K562 (cell line): ENCODE results near the gene ZSWIM4. TPM values are rescaled to one million over a fixed set of nuclear protein-coding genes. Genes with fewer than 3 reads are reported as not detected.

Source experiments
- HDAC2 ChIP-seq: fragments of 450-650 bp; IDR thresholded peaks from 2 replicates; pipeline ENCODE4 v1.6.1; 2016; ENCODE audit warnings: mild to moderate bottlenecking
- LARP7 ChIP-seq: fragments of 450-650 bp; IDR thresholded peaks from 2 replicates; pipeline ENCODE4 v1.6.1; 2016
- NCOA6 ChIP-seq: fragments of 450-650 bp; IDR thresholded peaks from 2 replicates; pipeline ENCODE4 v1.6.1; 2017; ENCODE audit warnings: mild to moderate bottlenecking
- SETDB1 ChIP-seq: IDR thresholded peaks from one replicate; pipeline ENCODE4 v1.6.1; 2012; ENCODE audit warnings: low read length, control low read depth, inconsistent platforms
- TCF7 ChIP-seq: sonication (generic); IDR thresholded peaks from 2 replicates; pipeline ENCODE4 v1.6.1; 2016; ENCODE audit warnings: antibody characterized with exemption, borderline replicate concordance
- ZNF384 ChIP-seq: IDR thresholded peaks from 2 replicates; pipeline ENCODE4 v1.6.1; 2012; ENCODE audit warnings: low read depth, low read length, improper control_type of control experiment
- polyA plus RNA-seq, 8 experiments: library from polyadenylated mRNA; depleted of rRNA in 4 of 8; stranded (reverse) in 5 of 8; unstranded in 3 of 8; fragments of >200 nt; fragmentation: Nextera tagmentation in 2 of 8; fragmentation: Illumina TruSeq in 1 of 8; extraction: Ambion mirVana in 2 of 8; extraction: Trizol in 1 of 8; gene quantifications; 2 replicates each; pipeline versions ENCODE4 v1.2.1 to v1.2.3, GENCODE V29; 2011 to 2014; ENCODE audit warnings: inconsistent platforms in 1 of 8, missing spikeins in 1 of 8
- total RNA-seq, 7 experiments: library from RNA; depleted of rRNA in 6 of 7; stranded (reverse); fragments of >200 nt in 6 of 7; fragmentation: Illumina TruSeq in 2 of 7; extraction: Trizol in 2 of 7; gene quantifications; 2 replicates each; pipeline versions ENCODE4 v1.2.1 to v1.2.3, GENCODE V29; 2011 to 2021; ENCODE audit warnings: low replicate concordance in 1 of 7
- TF ChIP-seq, protein P1 (sequence below), 3 experiments: IDR thresholded peaks in 2 of 3; conservative IDR thresholded peaks in 1 of 3; 2 replicates each; pipeline ENCODE4 v1.5.1; 2011 to 2012; ENCODE audit warnings: low read length in 3 of 3, mild to moderate bottlenecking in 3 of 3, control low read depth in 2 of 3, improper control_type of control experiment in 1 of 3, inconsistent platforms in 1 of 3, low read depth in 1 of 3, mixed read lengths in 1 of 3, moderate library complexity in 1 of 3; ENCODE audit not compliant: insufficient read depth in 2 of 3
- TF ChIP-seq, protein P2 (sequence below): sonication (generic); formaldehyde crosslinking; IDR thresholded peaks from 2 replicates; pipeline ENCODE4 v1.8.0; 2023; ENCODE audit warnings: mild to moderate bottlenecking, missing genetic modification reagents
- TF ChIP-seq, protein P3 (sequence below), 2 experiments: fragments of 200-800 bp in 1 of 2; sonication (Bioruptor generic) in 1 of 2; sonication (generic) in 1 of 2; formaldehyde crosslinking in 1 of 2; IDR thresholded peaks in 1 of 2; conservative IDR thresholded peaks in 1 of 2; 2 replicates each; pipeline versions ENCODE4 v1.5.0 to v1.6.1; 2016 to 2020; ENCODE audit warnings: missing compliant biosample characterization in 1 of 2, missing genetic modification characterization in 1 of 2, missing genetic modification reagents in 1 of 2
- TF ChIP-seq, protein P4 (sequence below): fragments of 450-650 bp; IDR thresholded peaks from 2 replicates; pipeline ENCODE4 v1.6.1; 2016; ENCODE audit warnings: mild to moderate bottlenecking, moderate library complexity

The ZSWIM4 gene
- total and polyA plus RNA-seq, 9 of the 15 experiments (the other 6 are each of a cell fraction or from before 2014, with no cell fraction given), result 0.25 to 3.7 (median 0.79) TPM; not detected in 2

DNA sequence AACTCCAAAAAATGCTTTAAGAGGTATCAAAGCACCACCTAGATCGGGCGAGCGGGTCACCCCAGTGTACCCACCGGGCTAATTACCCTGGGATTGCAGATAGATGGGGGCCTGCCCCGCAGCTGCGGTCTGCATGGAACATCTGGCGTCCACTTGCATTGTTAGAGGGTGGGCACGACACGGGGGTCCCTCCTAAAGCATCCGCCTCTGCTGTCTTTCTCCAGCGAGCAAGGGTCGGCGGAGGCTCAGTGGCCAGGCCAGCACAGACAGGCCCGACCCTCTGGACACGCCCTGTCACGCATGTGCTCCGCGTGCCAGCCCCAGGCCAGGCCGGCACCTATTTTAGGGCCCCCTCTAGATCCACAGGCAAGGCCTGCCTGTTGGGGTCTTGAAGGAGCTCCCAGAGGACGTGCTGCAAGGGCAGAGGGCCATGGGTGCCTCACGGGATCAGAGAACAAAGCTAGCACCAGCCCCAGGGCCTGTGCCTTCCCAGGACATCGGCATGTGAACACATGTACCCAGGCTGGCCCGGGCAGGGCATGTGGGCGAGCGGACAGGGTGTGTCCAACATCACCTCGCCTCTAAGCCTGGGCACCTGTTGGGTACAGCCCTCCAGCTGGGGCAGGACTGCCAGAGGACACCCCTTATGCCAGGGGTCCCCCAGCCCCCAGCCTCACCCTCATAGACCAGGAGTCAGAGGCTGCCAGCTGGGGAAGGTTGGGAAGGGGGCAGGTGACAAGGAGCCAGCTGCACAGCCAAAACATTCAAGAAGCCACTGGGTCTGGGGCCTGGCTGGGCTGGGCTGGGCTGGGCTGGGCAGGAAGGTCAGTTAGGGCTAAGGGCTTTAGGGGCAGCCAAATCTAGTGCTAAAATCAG, 46.1 kb downstream of the ZSWIM4 start (continued):
- TF ChIP-seq, protein P1, sequence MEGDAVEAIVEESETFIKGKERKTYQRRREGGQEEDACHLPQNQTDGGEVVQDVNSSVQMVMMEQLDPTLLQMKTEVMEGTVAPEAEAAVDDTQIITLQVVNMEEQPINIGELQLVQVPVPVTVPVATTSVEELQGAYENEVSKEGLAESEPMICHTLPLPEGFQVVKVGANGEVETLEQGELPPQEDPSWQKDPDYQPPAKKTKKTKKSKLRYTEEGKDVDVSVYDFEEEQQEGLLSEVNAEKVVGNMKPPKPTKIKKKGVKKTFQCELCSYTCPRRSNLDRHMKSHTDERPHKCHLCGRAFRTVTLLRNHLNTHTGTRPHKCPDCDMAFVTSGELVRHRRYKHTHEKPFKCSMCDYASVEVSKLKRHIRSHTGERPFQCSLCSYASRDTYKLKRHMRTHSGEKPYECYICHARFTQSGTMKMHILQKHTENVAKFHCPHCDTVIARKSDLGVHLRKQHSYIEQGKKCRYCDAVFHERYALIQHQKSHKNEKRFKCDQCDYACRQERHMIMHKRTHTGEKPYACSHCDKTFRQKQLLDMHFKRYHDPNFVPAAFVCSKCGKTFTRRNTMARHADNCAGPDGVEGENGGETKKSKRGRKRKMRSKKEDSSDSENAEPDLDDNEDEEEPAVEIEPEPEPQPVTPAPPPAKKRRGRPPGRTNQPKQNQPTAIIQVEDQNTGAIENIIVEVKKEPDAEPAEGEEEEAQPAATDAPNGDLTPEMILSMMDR (IDR thresholded peaks at IDR 0.05 in 2 of 3, conservative IDR thresholded peaks at IDR 0.05 in 1 of 3; ENCODE audit: insufficient read depth in 2 of 3, low read depth in 1 of 3, low read length in 3 of 3), result no peak
- TF ChIP-seq, protein P2, sequence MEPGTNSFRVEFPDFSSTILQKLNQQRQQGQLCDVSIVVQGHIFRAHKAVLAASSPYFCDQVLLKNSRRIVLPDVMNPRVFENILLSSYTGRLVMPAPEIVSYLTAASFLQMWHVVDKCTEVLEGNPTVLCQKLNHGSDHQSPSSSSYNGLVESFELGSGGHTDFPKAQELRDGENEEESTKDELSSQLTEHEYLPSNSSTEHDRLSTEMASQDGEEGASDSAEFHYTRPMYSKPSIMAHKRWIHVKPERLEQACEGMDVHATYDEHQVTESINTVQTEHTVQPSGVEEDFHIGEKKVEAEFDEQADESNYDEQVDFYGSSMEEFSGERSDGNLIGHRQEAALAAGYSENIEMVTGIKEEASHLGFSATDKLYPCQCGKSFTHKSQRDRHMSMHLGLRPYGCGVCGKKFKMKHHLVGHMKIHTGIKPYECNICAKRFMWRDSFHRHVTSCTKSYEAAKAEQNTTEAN (CRISPR knock-in tag), result no peak
- TF ChIP-seq TCF7 (no peak), NCOA6 (no peak), SETDB1 (no peak), LARP7 (no peak), ZNF384 (no peak), HDAC2 (no peak)
- TF ChIP-seq, protein P3, sequence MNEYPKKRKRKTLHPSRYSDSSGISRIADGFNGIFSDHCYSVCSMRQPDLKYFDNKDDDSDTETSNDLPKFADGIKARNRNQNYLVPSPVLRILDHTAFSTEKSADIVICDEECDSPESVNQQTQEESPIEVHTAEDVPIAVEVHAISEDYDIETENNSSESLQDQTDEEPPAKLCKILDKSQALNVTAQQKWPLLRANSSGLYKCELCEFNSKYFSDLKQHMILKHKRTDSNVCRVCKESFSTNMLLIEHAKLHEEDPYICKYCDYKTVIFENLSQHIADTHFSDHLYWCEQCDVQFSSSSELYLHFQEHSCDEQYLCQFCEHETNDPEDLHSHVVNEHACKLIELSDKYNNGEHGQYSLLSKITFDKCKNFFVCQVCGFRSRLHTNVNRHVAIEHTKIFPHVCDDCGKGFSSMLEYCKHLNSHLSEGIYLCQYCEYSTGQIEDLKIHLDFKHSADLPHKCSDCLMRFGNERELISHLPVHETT (CRISPR knock-in tag; conservative IDR thresholded peaks at IDR 0.05 in 1 of 2, IDR thresholded peaks at IDR 0.05 in 1 of 2), result no peak
- TF ChIP-seq, protein P4, sequence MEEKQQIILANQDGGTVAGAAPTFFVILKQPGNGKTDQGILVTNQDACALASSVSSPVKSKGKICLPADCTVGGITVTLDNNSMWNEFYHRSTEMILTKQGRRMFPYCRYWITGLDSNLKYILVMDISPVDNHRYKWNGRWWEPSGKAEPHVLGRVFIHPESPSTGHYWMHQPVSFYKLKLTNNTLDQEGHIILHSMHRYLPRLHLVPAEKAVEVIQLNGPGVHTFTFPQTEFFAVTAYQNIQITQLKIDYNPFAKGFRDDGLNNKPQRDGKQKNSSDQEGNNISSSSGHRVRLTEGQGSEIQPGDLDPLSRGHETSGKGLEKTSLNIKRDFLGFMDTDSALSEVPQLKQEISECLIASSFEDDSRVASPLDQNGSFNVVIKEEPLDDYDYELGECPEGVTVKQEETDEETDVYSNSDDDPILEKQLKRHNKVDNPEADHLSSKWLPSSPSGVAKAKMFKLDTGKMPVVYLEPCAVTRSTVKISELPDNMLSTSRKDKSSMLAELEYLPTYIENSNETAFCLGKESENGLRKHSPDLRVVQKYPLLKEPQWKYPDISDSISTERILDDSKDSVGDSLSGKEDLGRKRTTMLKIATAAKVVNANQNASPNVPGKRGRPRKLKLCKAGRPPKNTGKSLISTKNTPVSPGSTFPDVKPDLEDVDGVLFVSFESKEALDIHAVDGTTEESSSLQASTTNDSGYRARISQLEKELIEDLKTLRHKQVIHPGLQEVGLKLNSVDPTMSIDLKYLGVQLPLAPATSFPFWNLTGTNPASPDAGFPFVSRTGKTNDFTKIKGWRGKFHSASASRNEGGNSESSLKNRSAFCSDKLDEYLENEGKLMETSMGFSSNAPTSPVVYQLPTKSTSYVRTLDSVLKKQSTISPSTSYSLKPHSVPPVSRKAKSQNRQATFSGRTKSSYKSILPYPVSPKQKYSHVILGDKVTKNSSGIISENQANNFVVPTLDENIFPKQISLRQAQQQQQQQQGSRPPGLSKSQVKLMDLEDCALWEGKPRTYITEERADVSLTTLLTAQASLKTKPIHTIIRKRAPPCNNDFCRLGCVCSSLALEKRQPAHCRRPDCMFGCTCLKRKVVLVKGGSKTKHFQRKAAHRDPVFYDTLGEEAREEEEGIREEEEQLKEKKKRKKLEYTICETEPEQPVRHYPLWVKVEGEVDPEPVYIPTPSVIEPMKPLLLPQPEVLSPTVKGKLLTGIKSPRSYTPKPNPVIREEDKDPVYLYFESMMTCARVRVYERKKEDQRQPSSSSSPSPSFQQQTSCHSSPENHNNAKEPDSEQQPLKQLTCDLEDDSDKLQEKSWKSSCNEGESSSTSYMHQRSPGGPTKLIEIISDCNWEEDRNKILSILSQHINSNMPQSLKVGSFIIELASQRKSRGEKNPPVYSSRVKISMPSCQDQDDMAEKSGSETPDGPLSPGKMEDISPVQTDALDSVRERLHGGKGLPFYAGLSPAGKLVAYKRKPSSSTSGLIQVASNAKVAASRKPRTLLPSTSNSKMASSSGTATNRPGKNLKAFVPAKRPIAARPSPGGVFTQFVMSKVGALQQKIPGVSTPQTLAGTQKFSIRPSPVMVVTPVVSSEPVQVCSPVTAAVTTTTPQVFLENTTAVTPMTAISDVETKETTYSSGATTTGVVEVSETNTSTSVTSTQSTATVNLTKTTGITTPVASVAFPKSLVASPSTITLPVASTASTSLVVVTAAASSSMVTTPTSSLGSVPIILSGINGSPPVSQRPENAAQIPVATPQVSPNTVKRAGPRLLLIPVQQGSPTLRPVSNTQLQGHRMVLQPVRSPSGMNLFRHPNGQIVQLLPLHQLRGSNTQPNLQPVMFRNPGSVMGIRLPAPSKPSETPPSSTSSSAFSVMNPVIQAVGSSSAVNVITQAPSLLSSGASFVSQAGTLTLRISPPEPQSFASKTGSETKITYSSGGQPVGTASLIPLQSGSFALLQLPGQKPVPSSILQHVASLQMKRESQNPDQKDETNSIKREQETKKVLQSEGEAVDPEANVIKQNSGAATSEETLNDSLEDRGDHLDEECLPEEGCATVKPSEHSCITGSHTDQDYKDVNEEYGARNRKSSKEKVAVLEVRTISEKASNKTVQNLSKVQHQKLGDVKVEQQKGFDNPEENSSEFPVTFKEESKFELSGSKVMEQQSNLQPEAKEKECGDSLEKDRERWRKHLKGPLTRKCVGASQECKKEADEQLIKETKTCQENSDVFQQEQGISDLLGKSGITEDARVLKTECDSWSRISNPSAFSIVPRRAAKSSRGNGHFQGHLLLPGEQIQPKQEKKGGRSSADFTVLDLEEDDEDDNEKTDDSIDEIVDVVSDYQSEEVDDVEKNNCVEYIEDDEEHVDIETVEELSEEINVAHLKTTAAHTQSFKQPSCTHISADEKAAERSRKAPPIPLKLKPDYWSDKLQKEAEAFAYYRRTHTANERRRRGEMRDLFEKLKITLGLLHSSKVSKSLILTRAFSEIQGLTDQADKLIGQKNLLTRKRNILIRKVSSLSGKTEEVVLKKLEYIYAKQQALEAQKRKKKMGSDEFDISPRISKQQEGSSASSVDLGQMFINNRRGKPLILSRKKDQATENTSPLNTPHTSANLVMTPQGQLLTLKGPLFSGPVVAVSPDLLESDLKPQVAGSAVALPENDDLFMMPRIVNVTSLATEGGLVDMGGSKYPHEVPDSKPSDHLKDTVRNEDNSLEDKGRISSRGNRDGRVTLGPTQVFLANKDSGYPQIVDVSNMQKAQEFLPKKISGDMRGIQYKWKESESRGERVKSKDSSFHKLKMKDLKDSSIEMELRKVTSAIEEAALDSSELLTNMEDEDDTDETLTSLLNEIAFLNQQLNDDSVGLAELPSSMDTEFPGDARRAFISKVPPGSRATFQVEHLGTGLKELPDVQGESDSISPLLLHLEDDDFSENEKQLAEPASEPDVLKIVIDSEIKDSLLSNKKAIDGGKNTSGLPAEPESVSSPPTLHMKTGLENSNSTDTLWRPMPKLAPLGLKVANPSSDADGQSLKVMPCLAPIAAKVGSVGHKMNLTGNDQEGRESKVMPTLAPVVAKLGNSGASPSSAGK, result peak; percentile 49; the same call in 1 of the 2 replicates
